Right renal pelvis (tissue), 4 donors: Measurements from ENCODE around the gene METTL5. TPM values are rescaled to one million over a fixed set of nuclear protein-coding genes. Genes with fewer than 3 reads are reported as not detected.
"Not testable (repeated sequence)": the region's sequence is repeated elsewhere in the genome, so short reads cannot be mapped to it uniquely, and the experiment has no call there.

Experiments
- DNase-seq, 4 donors: peaks; one replicate each; pipeline ENCODE4 v3.0.0-alpha.2; 2013; ENCODE audit warnings: low read depth in 4 of 4, low spot score in 3 of 4, missing footprints in 1 of 4
- polyA plus RNA-seq, 4 donors: library from polyadenylated mRNA; unstranded; fragments of 120-200 nt; gene quantifications; one replicate each; pipeline ENCODE4 v1.2.1, GENCODE V29; 2013; ENCODE audit not compliant: insufficient read length in 4 of 4

Gene METTL5
- 10 to 100 TPM; 43.7 to 59.5 (median 52.7) TPM for polyA plus RNA-seq

DNA sequence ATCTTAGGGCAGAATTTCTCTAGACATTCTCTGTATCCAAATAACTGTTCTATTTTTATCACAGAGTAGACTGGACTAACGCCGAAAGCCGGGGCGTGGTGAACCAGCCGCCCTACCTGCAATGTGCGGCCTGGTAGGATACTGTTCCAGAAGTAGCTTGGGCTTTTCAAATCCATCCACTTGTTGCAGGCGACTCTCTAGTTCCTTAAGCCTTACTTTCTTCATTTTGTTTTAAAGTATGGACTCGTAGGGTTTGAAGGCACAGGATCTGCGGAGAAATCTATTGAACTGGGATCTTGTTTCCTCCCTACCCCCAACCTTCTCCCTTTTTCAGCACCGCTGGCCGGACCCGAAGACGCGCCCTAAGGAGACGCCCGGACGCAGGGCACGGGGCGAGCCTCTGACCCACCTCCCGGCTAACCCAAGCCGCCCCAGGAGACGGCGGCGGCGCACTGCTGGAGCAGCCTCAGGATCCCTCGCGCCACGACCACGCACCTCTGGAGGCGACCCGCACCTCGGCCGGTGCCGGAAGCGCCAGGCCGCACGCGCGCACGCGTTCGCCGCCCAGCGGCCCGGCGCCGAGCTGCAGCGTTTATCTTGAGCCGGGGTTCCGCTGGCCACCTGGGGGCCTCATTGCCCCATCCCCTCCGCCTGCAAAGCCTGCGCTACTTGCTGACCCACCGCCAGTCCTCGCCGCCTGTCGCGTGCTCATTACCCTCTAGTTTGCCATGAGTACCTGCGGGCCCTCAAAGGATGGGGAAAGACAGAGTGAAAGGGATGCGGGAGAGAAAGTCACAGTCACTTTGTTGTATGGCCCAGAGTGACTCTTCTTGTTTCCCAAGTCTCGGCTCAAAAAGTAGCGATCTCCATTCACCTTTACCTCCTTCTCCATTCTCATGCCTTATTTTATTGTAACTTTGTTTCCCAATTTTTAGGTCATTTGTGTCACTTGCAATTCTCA lies at the start of gene METTL5:
METTL5 (minus strand) TSS at position 533 of the 961 bp plus-strand sequence; CDS start at position 225, 308 bp downstream.
- peak; percentile 8 to 76 (median 70) for DNase-seq

DNA sequence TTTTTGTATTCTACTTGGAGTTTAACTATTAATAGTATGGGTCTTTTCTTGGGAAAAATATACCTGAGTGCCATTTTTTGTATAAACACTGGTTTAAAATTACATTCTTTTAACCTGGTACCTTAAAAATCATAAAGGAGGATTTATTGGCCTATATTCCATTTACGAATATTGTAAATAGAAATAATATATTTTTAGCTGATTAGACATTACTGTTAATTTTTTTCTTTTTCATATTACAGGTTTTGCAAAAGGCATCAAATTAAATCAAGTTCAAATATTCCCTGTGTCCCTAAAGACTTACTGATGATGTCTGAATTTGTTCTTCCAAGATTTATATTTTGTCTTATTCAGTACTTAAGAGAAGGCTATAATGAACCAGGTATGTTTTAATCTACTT lies 47.3 kb upstream of the METTL5 start:
- no peak for DNase-seq

DNA sequence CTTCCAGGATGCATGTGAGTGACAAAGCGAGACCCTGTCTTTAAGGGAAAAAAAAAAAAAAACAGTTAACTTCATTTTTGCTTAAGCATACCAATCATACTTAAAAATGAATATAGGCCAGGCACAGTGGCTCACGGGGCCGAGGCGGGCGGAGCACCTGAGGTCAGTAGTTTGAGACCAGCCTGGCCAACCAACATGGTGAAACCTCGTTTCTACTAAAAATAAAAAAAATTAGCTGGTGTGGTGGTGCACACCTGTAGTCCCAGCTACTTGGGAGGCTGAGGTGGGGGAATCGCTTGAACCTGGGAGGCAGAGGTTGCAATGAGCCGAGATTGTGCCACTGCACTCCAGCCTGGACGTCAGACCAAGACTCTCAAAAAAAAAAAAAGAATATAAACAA lies 46.7 kb upstream of the METTL5 start:
- DNase-seq: not testable (repeated sequence)

DNA sequence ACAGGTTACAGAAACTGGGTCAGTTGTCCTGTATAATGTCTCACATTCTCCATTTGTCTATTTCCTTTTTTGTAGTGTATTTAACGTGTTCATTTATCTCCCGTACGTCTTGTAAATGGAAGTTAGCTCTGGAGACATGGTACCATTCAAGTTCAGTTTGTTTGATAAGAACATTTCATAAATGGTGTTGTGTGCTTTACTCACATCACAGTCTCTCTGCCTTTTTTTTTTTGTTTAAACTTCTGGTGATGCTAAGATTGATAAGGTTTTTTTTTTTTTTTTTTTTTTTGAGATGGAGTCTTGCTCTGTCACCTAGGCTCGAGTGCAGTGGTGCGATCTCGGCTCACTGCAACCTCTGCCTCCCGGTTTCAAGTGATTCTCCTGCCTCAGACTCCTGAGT lies 44.2 kb upstream of the METTL5 start:
- no peak for DNase-seq

DNA sequence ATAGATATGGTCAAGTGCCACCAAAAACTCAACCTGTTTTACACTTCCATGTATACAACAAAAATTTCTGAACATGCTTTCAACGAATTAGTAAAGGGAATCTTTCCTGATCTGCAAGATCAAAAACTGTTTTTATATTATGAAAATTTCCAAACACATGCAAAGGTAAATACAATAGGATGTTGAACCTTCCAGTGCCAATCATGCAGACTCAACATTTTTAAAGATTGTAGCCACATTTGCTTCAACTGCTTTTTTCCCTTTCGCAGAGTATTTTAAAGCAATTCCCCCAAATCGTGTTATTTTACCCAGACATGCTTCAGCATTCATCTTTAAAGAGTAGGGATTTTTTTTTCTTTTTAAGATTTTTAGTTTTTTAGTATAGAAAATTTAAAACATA lies 42.9 kb upstream of the METTL5 start:
- DNase-seq: no peak

DNA sequence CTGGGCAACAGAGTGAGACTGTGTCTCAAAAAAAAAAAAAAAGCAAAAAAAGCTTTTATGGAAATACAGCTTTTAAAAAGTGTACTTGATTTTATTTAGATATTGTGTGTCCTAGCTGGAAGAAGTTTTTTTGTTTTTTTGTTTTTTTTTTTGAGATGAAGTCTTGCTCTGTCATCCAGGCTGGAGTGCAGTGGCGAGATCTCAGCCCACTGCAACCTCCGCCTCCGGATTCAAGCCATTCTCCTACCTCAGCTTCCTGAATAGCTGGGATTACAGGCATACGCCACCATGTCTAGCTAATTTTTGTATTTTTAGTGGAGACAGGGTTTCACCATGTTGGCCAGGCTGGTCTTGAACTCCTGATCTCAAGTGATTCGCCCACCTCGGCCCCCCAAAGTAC lies 41.5 kb upstream of the METTL5 start:
- DNase-seq: not testable (repeated sequence)

DNA sequence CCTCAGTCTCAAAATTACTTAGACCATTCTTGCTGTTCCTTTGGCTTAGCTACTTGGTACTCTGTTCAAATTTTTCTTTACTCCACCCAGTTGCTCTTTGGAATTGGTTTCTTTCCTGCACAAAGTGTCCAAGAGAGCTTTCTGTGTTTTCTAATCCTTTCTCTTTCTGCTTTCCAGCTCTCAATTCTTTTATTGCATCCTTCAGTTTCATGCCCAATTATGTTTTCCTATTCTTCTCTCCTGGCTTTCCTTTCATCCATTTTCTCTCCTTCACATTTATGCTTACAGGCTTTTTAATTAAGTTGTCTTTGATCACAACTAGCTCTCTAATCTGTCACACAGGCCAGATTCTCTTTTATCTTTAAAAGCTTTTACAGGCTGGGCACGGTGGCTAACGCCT lies 40.8 kb upstream of the METTL5 start:
- no peak for DNase-seq

DNA sequence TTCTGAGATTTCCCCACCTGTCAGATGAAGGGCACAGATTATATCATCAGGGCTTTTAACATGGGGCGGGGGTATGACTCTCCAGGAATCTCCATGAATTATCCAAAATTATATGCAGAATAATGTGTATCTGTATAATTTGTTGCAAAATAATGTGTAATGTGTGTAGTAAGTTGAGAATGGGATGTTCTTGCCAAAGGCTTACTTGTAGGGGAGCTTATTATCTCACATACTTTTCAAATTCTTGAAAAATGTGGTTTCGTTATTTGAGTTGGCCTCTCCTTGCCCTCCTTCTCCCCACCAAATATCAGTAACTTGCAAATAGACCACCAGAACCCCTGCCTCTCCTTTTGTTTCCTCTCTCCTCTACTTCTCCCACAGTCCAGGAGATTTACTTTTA lies 38.1 kb upstream of the METTL5 start:
- no peak for DNase-seq

DNA sequence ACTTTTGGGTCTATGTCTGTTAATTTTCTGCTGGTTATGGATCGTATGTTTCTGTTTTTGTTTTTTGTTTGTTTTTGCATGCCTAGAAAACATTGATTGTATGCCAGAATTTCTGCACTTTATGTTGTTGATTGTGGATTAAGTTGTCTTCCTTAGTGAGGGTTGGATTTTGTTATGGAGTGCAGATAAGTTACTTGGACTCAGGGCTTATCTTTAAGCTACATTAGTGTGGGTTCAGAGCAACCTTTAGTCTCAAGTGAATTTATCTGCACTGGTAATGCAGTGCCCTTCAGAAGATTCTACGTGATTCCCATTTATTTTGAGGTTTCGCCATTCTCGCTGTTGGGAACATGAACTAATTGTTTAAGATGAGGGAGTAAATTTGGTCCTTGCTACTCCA lies 35.4 kb upstream of the METTL5 start:
- DNase-seq: no peak

DNA sequence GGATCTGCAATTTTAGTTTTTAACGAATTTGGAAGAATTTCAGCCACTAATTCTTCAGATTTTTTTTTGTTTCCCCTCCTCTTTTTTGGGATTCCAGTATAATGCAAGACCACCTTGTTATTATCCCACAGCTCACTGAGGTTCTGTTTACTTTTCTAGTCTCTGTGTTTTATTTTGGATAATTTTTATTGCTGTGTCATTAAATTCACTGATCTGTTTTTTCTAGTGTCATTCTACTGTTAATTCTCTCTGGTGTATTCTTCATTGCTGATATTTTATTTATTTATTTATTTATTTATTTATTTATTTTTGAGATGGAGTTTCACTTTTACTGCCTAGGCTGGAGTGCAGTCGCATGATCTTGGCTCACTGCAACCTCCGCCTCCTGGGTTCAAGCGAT lies 34.7 kb upstream of the METTL5 start:
- no peak for DNase-seq

DNA sequence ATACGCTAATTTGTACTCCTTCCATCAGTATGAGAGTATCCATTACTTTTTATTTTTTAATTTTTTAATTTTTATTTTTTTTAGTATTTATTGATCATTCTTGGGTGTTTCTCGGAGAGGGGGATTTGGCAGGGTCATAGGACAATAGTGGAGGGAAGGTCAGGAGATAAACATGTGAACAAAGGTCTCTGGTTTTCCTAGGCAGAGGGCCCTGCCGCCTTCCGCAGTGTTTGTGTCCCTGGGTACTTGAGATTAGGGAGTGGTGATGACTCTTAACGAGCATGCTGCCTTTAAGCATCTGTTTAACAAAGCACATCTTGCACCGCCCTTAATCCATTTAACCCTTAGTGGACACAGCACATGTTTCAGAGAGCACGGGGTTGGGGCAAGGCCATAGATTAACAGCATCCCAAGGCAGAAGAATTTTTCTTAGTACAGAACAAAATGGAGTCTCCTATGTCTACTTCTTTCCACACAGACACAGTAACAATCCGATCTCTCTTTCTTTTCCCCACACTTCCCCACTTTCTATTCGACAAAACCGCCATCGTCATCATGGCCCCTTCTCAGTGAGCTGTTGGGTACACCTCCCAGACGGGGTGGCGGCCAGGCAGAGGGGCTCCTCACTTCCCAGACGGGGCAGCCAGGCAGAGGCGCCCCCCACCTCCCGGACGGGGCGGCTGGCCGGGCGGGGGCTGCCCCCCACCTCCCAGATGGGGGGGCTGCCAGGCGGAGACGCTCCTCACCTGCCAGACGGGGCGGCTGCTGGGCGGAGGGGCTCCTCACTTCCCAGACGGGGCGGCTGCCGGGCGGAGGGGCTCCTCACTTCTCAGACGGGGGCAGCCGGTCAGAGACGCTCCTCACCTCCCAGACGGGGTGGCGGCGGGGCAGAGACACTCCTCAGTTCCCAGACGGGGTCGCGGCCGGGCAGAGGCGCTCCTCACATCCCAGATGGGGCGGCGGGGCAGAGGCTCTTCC lies 30.9 kb upstream of the METTL5 start:
- not testable (repeated sequence) for DNase-seq

DNA sequence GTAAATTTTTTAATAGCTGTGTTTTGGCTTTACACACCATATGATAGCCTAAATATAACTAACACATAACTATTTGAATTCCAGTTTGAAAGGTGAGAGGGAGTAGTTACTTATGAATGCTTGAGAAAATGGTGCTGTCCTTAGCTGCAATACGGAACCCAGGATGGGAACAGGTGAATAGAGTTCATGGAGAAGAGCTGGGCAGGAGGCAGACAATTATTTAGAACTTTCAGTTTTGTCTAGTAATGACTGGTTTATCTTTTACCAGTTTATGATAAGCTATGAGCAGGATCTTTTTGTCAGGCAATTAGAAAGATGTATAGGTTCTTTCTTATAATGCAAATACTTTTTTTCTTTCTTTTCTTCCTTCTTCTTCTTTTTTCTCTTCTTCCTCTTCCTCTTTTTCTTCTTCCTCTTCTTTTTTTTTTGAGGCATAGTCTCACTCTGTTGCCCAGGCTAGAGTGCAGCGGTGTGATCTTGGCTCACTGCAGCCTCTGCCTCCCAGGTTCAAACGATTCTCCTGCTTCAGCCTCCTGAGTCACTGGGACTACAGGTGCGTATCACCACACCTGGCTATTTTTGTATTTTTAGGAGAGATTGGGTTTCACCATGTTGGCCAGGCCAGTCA lies 28.4 kb upstream of the METTL5 start:
- no peak for DNase-seq

DNA sequence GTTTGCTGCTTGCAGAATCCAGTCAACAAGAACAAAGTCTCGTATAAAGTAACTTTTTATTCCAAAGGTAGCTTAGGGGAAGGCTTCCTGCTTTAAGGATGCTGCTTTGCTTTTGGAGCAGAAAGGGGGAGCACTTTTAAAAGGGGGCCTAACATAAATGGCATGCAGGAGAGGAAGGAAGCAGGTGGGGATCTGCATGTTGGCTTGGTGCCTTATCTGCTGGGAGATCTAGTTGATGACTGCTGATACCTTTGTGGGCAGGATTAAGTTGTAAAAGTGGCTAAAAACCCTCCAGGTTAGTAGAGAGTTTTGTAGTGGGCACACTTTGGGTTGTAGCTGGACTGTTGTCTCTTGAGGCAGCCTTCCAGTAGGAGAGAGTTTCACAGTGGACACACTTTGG lies 25.0 kb upstream of the METTL5 start:
- no peak for DNase-seq

DNA sequence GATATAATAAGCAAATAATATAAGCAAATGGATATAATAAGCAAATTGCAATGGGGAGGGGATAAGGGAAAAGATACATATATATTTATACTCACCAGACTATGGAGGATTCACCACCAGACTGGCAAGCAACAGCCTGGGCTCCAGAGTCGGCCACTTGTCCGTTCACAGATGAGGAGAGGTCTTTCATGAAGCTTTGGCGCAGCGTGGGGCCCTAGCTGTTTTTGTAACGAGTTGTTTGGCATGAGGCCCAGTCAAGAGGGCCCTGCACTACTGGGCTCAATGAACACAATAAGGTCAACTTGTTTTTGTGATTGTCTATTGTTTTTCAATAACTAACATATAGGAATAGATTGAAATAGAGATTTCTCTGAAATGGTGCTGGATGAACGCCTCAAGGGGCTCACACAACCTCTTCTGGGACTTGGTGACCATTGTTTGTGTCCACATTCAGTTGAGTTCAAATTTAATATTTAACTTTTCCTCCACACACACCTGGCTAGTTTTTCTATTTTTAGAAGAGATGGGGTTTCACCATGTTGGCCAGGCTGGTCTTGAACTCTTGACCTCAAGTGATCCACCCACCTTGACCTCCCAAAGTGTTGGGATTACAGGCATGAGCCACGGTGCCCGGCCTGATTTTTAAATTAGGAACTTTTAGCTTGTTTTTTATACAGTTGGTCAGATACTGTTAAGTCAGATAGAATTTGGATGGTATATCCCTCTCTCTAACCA lies 24.4 kb upstream of the METTL5 start:
- DNase-seq: not testable (repeated sequence)

DNA sequence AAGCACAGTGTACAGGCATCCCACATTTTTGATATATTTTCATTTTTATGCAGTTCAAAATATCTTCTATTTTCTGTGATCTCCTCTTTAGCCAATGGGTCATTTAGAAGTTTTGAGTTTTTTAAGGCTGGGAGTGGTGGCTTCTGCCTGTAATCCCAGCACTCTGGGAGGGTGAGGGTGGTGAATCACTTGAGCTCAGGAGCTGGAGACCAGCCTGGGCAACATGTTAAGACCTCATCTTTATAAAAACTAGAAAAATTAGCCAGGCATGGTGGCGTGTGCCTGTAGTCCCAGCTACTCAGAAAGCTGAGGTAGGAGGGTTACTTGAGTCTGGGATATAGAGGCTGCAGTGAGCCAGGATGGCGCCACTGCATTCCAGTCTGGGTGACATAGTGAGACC lies 20.3 kb upstream of the METTL5 start:
- DNase-seq: no peak

DNA sequence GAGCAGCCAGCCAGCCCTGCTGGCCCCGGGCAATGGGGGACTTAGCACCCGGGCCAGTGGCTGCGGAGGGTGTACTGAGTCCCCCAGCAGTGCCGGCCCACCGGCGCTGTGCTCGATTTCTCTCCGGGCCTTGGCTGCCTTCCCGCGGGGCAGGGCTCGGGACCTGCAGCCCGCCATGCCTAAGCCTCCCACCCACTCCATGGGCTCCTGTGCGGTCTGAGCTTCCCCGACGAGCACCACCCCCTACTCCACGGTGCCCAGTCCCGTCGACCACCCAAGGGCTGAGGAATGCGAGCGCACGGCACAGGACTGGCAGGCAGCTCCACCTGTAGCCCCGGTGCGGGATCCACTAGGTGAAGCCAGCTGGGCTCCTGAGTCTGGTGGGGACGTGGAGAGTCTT lies 16.9 kb upstream of the METTL5 start:
- DNase-seq: not testable (repeated sequence)

DNA sequence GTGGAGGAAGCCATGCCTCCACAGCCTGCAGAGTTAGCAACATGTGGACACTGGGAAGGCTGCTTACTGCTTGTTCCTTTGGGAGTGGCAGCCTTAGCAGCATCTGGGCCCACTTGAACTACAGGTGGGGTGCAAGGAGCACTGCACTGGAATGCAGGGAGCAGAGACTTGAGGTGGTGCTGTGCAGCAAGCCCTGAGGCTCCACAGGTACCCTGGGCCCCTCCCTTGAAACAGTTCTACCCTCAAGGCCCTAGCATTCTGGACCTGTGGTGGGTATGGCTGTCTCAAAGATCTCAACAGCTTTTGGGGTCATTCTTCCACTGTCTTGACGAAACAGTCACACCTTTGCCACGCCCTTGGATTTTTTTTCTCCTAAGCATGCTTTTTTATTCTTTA lies 16.0 kb upstream of the METTL5 start:
- no peak for DNase-seq

DNA sequence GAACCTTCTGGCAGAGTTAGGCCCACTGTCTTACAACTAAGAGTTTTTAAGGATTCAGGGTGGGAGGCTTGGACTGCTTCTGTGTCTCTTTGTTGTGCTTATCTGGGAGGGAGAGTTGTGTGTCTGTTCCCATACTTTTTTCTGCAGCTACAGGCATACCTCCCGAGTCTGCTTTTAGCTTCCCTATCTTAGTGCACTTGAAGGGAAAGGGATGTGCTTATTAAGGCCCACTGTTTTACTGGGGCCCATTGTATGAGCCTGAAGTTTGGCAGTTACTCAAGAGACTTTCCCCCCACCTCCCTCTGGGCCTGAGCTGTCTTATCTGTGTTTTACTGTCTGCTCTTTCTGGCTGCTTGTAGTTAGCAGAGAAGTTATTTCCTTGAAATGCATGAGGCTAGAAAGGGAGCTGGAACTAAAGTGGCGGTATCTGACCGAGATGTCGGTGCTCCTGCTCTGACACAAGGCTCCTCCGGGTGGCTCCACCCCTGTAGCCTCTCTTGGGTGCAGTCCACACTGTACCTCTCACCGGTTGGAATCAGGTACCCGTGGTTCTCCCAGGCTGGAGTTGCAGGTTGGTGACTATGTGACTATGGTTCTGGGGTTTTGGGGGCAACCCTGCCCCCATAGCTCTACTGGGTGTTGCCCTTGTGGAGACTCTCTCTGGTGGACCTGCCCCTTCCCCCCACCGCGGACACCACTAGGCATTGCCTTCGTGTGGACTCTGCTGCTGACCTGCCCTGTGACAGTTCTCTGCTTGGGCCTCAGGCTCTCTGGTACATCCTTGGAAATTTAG lies 15.4 kb upstream of the METTL5 start:
- DNase-seq: no peak
